Measurements from ENCODE around the gene GRIN3B. TPM values are rescaled to one million over a fixed set of nuclear protein-coding genes. Genes with fewer than 3 reads are reported as not detected.

GRIN3B gene
- total RNA-seq, 6 donors from 2014 or later = 0.06 to 18.9 (median 5.6) TPM

GRCh38 chr19:958967-959855 lies 41.0 kb upstream of the GRIN3B start:
- no peak overlapping the region for H3K27ac ChIP-seq
- H3K4me3 ChIP-seq = no peak overlapping the region
- WGBS, 2 donors = 89 to 90% methylated on average over 36 of the region's 36 CpGs
- no peak for DNase-seq
- H3K4me1 ChIP-seq = peaks cover 4 to 28% (median 18%) of the 10 kb centered on the region in 4 donors
- H3K9me3 ChIP-seq = no peaks in the 10 kb centered on the region
- ATAC-seq (ENCODE audit: low FRiP score in 2 of 2) = no peak
- no peaks in the 10 kb centered on the region for H3K27me3 ChIP-seq
- peaks cover 0 to 15% (median 6%) of the 10 kb centered on the region in 4 donors for H3K36me3 ChIP-seq
- TF ChIP-seq EP300 (IDR thresholded peaks at IDR 0.05) (no peak), POLR2AphosphoS5 (IDR thresholded peaks at IDR 0.05) (no peak), POLR2A (IDR thresholded peaks at IDR 0.05) (no peak), CTCF (IDR thresholded peaks at IDR 0.05) (no peak)

GRCh38 chr19:960020-960419 lies 40.2 kb upstream of the GRIN3B start:
- DNase-seq (no peak), ATAC-seq (ENCODE audit: low FRiP score in 2 of 2) (no peak)
- H3K9me3 ChIP-seq = no peaks in the 10 kb centered on the region
- H3K27ac ChIP-seq = no peak overlapping the region
- TF ChIP-seq EP300 (IDR thresholded peaks at IDR 0.05) (no peak), POLR2A (IDR thresholded peaks at IDR 0.05) (no peak), POLR2AphosphoS5 (IDR thresholded peaks at IDR 0.05) (no peak), CTCF (IDR thresholded peaks at IDR 0.05) (no peak)
- no peak overlapping the region for H3K4me3 ChIP-seq
- peaks cover 4 to 25% (median 17%) of the 10 kb centered on the region in 4 donors for H3K4me1 ChIP-seq
- H3K36me3 ChIP-seq = peaks cover 3 to 23% (median 12%) of the 10 kb centered on the region in 4 donors
- no peaks in the 10 kb centered on the region for H3K27me3 ChIP-seq
- WGBS, 2 donors = 70 to 82% methylated on average over 4 to 11 of the region's 12 CpGs

GRCh38 chr19:960601-960938 lies 39.6 kb upstream of the GRIN3B start:
- Histone ChIP-seq H3K36me3 (peaks cover 3 to 29% (median 15%) of the 10 kb centered on the region in 4 donors), H3K9me3 (no peaks in the 10 kb centered on the region), H3K27ac (no peak overlapping the region), H3K4me3 (no peak overlapping the region), H3K27me3 (no peaks in the 10 kb centered on the region), H3K4me1 (peaks cover 4 to 25% (median 17%) of the 10 kb centered on the region in 4 donors)
- no peak for ATAC-seq (ENCODE audit: low FRiP score in 2 of 2)
- TF ChIP-seq EP300 (IDR thresholded peaks at IDR 0.05) (no peak), POLR2A (IDR thresholded peaks at IDR 0.05) (no peak), POLR2AphosphoS5 (IDR thresholded peaks at IDR 0.05) (no peak), CTCF (IDR thresholded peaks at IDR 0.05) (no peak)
- WGBS, 2 donors = 70% methylated on average over 8 of the region's 8 CpGs; no CpG with 5 or more reads in 1 of the 2 donors
- DNase-seq = no peak

GRCh38 chr19:961866-962620 lies 38.2 kb upstream of the GRIN3B start:
- H3K4me1 ChIP-seq = peaks cover 4 to 18% (median 11%) of the 10 kb centered on the region in 4 donors
- peaks cover 6 to 41% (median 23%) of the 10 kb centered on the region in 4 donors for H3K36me3 ChIP-seq
- ATAC-seq (ENCODE audit: low FRiP score in 2 of 2) = no peak
- no peaks in the 10 kb centered on the region for H3K27me3 ChIP-seq
- 65 to 76% methylated on average over 14 of the region's 14 CpGs for WGBS, 2 donors
- no peak overlapping the region for H3K4me3 ChIP-seq
- TF ChIP-seq POLR2AphosphoS5 (IDR thresholded peaks at IDR 0.05) (no peak), POLR2A (IDR thresholded peaks at IDR 0.05) (no peak), EP300 (IDR thresholded peaks at IDR 0.05) (no peak), CTCF (IDR thresholded peaks at IDR 0.05) (no peak)
- no peaks in the 10 kb centered on the region for H3K9me3 ChIP-seq
- no peak for DNase-seq
- peak overlapping the region in 1 of 4 donors; percentile 25 for H3K27ac ChIP-seq
